ENCODE results near the gene ITGA5. TPM values are rescaled to one million over a fixed set of nuclear protein-coding genes. Genes with fewer than 3 reads are reported as not detected.

The ITGA5 gene
- total and polyA plus RNA-seq, 9 of the 15 experiments (the other 6 are each of a cell fraction or from before 2014, with no cell fraction given) = 9.1 to 82.1 (median 47.4) TPM

DNA sequence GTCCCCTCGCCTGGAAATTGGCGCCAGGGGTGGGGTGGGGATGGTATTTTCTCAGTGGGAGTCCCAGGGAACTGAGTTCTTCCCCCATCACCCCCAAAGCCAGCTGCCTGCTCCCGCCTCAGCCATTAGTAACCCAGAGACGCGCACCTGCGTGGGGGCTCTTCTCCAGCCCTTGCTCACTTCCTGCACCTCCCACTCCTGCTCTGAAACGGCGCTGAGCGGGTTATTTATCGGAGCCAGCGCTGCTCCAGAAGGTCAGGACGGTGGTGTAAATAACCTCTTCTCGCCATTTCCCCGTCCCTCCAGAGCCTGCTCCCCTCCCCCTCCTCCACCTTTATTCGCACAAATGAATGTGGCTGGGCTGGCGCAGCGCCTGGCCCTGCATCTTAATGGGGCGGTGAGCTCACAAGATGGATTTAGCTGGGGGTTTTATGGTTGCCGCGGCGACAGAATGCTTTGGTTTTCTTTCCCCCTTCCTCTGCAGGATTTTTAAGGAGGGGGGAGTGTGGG lies 67.0 kb downstream of the ITGA5 start (continued):
- TF ChIP-seq, protein P1, sequence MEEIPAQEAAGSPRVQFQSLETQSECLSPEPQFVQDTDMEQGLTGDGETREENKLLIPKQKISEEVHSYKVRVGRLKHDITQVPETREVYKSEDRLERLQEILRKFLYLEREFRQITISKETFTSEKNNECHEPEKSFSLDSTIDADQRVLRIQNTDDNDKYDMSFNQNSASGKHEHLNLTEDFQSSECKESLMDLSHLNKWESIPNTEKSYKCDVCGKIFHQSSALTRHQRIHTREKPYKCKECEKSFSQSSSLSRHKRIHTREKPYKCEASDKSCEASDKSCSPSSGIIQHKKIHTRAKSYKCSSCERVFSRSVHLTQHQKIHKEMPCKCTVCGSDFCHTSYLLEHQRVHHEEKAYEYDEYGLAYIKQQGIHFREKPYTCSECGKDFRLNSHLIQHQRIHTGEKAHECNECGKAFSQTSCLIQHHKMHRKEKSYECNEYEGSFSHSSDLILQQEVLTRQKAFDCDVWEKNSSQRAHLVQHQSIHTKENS (CRISPR knock-in tag; IDR thresholded peaks at IDR 0.05) = no peak
- TF ChIP-seq SNIP1 (IDR thresholded peaks at IDR 0.05; ENCODE audit: low read depth) = no peak
- no peak for TF ChIP-seq HLTF (IDR thresholded peaks at IDR 0.05)
- TF ChIP-seq, protein P2, sequence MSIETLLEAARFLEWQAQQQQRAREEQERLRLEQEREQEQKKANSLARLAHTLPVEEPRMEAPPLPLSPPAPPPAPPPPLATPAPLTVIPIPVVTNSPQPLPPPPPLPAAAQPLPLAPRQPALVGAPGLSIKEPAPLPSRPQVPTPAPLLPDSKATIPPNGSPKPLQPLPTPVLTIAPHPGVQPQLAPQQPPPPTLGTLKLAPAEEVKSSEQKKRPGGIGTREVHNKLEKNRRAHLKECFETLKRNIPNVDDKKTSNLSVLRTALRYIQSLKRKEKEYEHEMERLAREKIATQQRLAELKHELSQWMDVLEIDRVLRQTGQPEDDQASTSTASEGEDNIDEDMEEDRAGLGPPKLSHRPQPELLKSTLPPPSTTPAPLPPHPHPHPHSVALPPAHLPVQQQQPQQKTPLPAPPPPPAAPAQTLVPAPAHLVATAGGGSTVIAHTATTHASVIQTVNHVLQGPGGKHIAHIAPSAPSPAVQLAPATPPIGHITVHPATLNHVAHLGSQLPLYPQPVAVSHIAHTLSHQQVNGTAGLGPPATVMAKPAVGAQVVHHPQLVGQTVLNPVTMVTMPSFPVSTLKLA (conservative IDR thresholded peaks at IDR 0.05) = no peak
- TF ChIP-seq, protein P3, sequence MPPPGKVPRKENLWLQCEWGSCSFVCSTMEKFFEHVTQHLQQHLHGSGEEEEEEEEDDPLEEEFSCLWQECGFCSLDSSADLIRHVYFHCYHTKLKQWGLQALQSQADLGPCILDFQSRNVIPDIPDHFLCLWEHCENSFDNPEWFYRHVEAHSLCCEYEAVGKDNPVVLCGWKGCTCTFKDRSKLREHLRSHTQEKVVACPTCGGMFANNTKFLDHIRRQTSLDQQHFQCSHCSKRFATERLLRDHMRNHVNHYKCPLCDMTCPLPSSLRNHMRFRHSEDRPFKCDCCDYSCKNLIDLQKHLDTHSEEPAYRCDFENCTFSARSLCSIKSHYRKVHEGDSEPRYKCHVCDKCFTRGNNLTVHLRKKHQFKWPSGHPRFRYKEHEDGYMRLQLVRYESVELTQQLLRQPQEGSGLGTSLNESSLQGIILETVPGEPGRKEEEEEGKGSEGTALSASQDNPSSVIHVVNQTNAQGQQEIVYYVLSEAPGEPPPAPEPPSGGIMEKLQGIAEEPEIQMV (tag; conservative IDR thresholded peaks at IDR 0.05; ENCODE audit: low read depth) = no peak
- TF ChIP-seq KDM2B (CRISPR knock-in tag; IDR thresholded peaks at IDR 0.05) = no peak
- no peak for TF ChIP-seq PRPF4 (IDR thresholded peaks at IDR 0.05; ENCODE audit: insufficient read depth, low read depth, low read length, poor library complexity, severe bottlenecking)
- TF ChIP-seq ZNF354B (CRISPR knock-in tag; IDR thresholded peaks at IDR 0.05) = no peak
- TF ChIP-seq SRSF1 (IDR thresholded peaks at IDR 0.05; ENCODE audit: low read depth, low read length) = no peak
- TF ChIP-seq, protein P4, sequence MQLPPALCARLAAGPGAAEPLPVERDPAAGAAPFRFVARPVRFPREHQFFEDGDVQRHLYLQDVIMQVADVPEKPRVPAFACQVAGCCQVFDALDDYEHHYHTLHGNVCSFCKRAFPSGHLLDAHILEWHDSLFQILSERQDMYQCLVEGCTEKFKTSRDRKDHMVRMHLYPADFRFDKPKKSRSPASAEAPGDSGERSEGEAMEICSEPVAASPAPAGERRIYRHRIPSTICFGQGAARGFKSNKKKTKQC (CRISPR knock-in tag; IDR thresholded peaks at IDR 0.05) = no peak
- TF ChIP-seq TRIM28 (IDR thresholded peaks at IDR 0.05) = no peak
- TF ChIP-seq HCFC1 (IDR thresholded peaks at IDR 0.05; ENCODE audit: low read depth, low read length) = no peak
- no peak for TF ChIP-seq ATF1 (CRISPR knock-in tag; IDR thresholded peaks at IDR 0.05)
- no peak; the same call in 1 of the 2 replicates for TF ChIP-seq ATF1 (tag; IDR thresholded peaks at IDR 0.05)
- TF ChIP-seq, protein P5, sequence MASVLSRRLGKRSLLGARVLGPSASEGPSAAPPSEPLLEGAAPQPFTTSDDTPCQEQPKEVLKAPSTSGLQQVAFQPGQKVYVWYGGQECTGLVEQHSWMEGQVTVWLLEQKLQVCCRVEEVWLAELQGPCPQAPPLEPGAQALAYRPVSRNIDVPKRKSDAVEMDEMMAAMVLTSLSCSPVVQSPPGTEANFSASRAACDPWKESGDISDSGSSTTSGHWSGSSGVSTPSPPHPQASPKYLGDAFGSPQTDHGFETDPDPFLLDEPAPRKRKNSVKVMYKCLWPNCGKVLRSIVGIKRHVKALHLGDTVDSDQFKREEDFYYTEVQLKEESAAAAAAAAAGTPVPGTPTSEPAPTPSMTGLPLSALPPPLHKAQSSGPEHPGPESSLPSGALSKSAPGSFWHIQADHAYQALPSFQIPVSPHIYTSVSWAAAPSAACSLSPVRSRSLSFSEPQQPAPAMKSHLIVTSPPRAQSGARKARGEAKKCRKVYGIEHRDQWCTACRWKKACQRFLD (CRISPR knock-in tag; IDR thresholded peaks at IDR 0.05) = peak; percentile 57; the same call in 1 of the 2 replicates
- TF ChIP-seq, protein P6, sequence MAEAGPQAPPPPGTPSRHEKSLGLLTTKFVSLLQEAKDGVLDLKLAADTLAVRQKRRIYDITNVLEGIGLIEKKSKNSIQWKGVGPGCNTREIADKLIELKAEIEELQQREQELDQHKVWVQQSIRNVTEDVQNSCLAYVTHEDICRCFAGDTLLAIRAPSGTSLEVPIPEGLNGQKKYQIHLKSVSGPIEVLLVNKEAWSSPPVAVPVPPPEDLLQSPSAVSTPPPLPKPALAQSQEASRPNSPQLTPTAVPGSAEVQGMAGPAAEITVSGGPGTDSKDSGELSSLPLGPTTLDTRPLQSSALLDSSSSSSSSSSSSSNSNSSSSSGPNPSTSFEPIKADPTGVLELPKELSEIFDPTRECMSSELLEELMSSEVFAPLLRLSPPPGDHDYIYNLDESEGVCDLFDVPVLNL (CRISPR knock-in tag; IDR thresholded peaks at IDR 0.05; ENCODE audit: low read depth) = no peak
- TF ChIP-seq, protein P7, sequence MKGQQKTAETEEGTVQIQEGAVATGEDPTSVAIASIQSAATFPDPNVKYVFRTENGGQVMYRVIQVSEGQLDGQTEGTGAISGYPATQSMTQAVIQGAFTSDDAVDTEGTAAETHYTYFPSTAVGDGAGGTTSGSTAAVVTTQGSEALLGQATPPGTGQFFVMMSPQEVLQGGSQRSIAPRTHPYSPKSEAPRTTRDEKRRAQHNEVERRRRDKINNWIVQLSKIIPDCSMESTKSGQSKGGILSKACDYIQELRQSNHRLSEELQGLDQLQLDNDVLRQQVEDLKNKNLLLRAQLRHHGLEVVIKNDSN (CRISPR knock-in tag; IDR thresholded peaks at IDR 0.05) = no peak
- TF ChIP-seq ZBTB1 (CRISPR knock-in tag; IDR thresholded peaks at IDR 0.05; ENCODE audit: borderline replicate concordance, low read depth) = no peak
- TF ChIP-seq SMARCA5 (IDR thresholded peaks at IDR 0.05) = no peak
- peak; percentile 30 for TF ChIP-seq TAF1 (IDR thresholded peaks at IDR 0.05; ENCODE audit: control insufficient read depth, extremely low read depth, insufficient read depth, low read length, severe bottlenecking)
- peak; percentile 77; the same call in 1 of the 2 replicates for TF ChIP-seq RFX1 (IDR thresholded peaks at IDR 0.05)
- no peak for TF ChIP-seq GABPB2 (CRISPR knock-in tag; conservative IDR thresholded peaks at IDR 0.05)
